ENCODE results near the gene KCNC1.

Gene KCNC1

DNA sequence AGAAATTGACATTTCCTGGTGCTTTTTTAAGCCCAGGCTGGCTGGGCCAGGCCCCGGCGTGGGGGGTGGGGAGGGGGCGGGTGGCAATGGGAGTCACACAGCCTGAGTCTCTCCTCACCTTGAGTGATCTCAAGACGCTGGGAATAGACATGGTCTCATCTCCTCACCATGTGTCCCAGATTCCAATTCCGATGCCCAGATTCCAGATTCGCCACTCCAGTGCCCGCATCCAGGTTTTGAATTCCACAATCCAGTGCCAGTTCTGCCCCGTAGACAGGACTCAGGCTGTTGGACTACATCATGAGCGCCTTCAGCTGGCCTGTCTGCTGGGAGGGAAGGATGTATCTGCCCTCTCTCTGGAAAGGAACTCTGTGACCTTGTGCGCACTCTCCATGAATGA lies 19.1 kb downstream of the KCNC1 start:
- no peak overlapping the region for H3K4me3 ChIP-seq (ENCODE audit: low read depth, low read length)
- no peak for DNase-seq (ENCODE audit: low read depth, low spot score)
- TF ChIP-seq, protein P1, sequence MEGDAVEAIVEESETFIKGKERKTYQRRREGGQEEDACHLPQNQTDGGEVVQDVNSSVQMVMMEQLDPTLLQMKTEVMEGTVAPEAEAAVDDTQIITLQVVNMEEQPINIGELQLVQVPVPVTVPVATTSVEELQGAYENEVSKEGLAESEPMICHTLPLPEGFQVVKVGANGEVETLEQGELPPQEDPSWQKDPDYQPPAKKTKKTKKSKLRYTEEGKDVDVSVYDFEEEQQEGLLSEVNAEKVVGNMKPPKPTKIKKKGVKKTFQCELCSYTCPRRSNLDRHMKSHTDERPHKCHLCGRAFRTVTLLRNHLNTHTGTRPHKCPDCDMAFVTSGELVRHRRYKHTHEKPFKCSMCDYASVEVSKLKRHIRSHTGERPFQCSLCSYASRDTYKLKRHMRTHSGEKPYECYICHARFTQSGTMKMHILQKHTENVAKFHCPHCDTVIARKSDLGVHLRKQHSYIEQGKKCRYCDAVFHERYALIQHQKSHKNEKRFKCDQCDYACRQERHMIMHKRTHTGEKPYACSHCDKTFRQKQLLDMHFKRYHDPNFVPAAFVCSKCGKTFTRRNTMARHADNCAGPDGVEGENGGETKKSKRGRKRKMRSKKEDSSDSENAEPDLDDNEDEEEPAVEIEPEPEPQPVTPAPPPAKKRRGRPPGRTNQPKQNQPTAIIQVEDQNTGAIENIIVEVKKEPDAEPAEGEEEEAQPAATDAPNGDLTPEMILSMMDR (IDR thresholded peaks at IDR 0.05; ENCODE audit: insufficient read depth, low read length, missing control alignments): no peak
- ChIA-PET CTCF (no interaction called here), POLR2A (no interaction called here)

DNA sequence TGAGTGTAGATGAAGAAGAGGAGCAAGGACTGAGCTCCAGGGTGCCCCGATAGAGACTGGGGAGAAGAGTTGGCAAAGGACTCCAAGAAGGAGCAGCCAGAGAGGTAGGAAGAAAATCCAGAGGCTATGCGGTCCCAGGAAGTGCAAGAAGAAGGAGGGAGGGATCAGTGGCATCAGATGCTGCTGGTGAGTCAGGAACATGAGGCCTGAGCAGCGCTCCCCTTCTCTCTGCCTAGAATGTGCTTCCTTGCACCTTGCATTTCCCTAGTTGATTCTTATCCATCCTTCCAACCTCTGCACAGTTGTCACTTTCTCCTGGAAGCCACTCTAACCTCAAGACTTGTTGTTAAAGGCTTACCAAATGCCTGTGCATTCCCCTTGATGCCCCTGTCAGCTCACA lies 21.3 kb downstream of the KCNC1 start:
- DNase-seq (ENCODE audit: low read depth, low spot score): no peak
- ChIA-PET CTCF (interaction anchor here (8.5 kb wide), 1 partner anchor 223 kb away, joined by 101 read pairs; no protein-coding TSS in a partner anchor), POLR2A (no interaction called here)
- TF ChIP-seq, protein P1 (IDR thresholded peaks at IDR 0.05; ENCODE audit: insufficient read depth, low read length, missing control alignments): no peak
- no peak overlapping the region for H3K4me3 ChIP-seq (ENCODE audit: low read depth, low read length)

DNA sequence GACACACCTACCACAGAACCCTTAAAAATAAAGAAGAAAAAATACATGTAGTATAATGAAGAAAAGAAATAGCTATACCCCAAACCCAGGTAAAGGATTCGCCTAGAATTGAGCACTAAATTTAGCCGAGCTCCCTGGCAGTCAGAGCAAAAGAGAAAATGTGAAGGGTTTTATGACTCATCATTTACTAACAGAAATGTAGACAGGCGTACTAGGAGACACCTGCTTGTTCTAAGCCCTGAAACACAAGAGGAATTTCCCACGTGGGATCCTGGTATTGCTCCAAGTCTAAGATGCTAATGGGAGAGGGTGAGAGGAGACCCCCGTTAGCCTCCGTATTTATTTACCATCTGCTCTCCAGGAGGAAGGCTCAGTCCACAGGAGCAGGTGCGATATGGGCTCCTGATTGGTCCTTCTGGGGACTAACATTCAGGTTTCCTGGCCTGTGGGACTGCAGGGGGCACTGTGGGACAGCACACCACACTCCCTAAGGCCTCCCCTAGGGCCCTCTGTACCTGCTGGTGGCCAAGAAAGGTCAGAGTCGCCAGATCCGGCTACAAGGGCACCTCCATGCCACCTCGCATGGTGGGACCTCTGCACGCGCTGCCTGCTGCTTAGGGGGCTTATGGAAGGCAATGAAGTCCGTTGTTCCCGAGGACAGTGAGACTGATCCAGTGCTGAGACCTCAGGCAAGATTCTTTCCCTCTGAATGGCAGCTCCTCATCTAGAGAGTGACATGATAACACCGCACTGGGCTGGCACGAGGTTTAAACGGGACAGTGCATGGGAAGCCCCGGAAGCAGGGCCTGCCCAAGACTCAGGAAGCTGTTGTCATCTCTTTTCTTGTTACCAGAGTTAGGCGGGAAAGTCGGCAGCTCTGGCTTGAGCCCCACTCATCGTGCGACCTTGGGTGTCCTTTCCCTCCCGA lies 25.8 kb downstream of the KCNC1 start:
- DNase-seq (ENCODE audit: low read depth, low spot score): no peak
- TF ChIP-seq, protein P1 (IDR thresholded peaks at IDR 0.05; ENCODE audit: insufficient read depth, low read length, missing control alignments): peak; percentile 60
- ChIA-PET CTCF (interaction anchor here (0.6 to 8.5 kb wide), 7 partner anchors 8 to 218 kb away, joined by 3 to 101 read pairs (median 4); no protein-coding TSS in a partner anchor), POLR2A (no interaction called here)
- H3K4me3 ChIP-seq (ENCODE audit: low read depth, low read length): no peak overlapping the region

DNA sequence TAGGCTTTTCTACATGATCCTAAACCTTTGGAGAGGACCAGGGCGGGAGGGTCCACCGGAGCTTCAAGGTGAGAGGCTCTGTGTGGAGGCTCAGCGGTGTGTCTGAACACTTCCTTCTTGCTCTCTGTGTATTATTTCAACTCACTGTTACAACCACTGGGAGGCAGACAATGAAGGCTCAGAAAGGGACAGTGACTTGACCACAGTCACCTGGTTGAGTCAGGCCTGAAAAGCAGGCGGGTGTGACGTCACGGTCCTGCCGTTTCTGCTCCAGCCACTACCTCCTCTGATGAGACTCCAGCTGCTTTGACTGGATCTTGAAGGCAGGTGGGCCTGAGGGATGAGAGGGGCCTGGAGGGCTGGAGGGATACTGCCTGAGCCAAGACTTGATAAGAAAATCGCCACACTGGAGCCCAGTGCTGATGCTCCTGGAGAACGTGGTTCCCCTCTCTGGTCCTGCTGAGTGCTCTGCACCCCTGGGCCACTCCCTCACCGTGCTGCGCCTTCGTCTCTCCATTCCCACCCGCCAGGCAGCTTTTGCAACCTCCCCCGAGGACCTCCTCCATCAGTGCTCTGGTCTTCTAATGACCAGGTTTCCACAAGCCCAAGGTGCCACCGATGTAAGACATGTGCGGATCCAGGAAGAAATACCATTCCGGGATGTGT lies 27.9 kb downstream of the KCNC1 start:
- no peak for DNase-seq (ENCODE audit: low read depth, low spot score)
- POLR2A ChIA-PET: no interaction called here
- TF ChIP-seq, protein P1 (IDR thresholded peaks at IDR 0.05; ENCODE audit: insufficient read depth, low read length, missing control alignments): no peak
- H3K4me3 ChIP-seq (ENCODE audit: low read depth, low read length): no peak overlapping the region
- CTCF ChIA-PET: interaction anchor here (2.1 to 8.5 kb wide), 3 partner anchors 31 to 216 kb away, joined by 7 to 101 read pairs (median 13); no protein-coding TSS in a partner anchor

DNA sequence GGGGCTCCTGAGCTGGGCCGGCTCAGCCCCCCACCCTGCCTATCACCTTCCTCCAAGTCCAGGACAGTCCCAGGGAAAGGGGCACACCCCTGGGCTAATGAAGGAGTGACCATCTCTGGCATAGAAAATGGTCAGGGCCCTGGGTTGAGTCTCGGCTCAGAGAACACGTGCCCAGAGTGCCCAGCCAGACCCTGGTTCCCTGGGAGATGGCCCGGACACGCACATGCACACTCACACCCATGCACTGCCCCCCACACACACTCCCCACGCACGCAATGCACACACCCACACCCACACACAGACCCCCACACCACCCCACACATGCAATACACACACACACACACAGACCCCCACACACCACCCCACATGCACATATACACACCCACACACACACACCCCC lies 28.7 kb downstream of the KCNC1 start:
- TF ChIP-seq, protein P1 (IDR thresholded peaks at IDR 0.05; ENCODE audit: insufficient read depth, low read length, missing control alignments): no peak
- CTCF ChIA-PET: interaction anchor here (2.2 to 8.5 kb wide), 2 partner anchors 32 to 215 kb away, joined by 7 to 101 read pairs; no protein-coding TSS in a partner anchor
- no peak for DNase-seq (ENCODE audit: low read depth, low spot score)
- POLR2A ChIA-PET: no interaction called here
- no peak overlapping the region for H3K4me3 ChIP-seq (ENCODE audit: low read depth, low read length)

DNA sequence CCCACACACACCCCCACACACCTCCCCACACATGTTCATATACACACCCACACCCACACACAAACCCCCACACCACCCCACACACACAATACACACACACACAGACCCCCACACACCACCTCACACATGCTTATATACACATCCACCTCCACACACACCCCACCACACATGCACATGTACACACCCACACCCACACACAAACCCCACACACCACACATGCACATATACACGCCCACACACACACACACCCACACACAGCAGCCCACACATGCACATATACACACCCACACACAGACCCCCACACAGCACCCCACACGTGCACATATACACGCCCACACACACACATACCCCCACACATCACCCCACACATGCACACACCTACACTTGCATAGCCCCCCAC lies 29.1 kb downstream of the KCNC1 start:
- TF ChIP-seq, protein P1 (IDR thresholded peaks at IDR 0.05; ENCODE audit: insufficient read depth, low read length, missing control alignments): no peak
- CTCF ChIA-PET: no interaction called here
- no peak overlapping the region for H3K4me3 ChIP-seq (ENCODE audit: low read depth, low read length)
- DNase-seq (ENCODE audit: low read depth, low spot score): no peak
- POLR2A ChIA-PET: no interaction called here
